Psoas muscle (tissue), 8 donors: Measurements from ENCODE around the gene CKMT1B. TPM values are rescaled to one million over a fixed set of nuclear protein-coding genes. Genes with fewer than 3 reads are reported as not detected.
"Not testable (repeated sequence)": the region's sequence is repeated elsewhere in the genome, so short reads cannot be mapped to it uniquely, and the experiment has no call there.

Experiments used
- ATAC-seq, 4 donors: fragments of 200-7000 bp; cut with Tn5 transposase; one replicate each; pipeline ENCODE4 v1.9.1; 2020; ENCODE audit warnings: moderate library complexity in 3 of 4, mild to moderate bottlenecking in 2 of 4
- DNase-seq, 2 donors: peaks; one replicate each; pipeline ENCODE4 v3.0.0-alpha.2; 2020
- H3K27ac ChIP-seq: fragments of 200-600 bp; one replicate; pipeline ENCODE4 v1.8.0; 2022
- H3K27me3 ChIP-seq, 3 donors: fragments of 200-600 bp in 1 of 3; one replicate each; pipeline versions ENCODE4 v1.6.1 to v1.8.0; 2013 to 2022; ENCODE audit warnings: low read length in 2 of 3, mild to moderate bottlenecking in 2 of 3, moderate library complexity in 1 of 3; ENCODE audit not compliant: insufficient read depth in 3 of 3
- H3K36me3 ChIP-seq, 2 donors: fragments of 200-600 bp in 1 of 2; one replicate each; pipeline versions ENCODE4 v1.6.1 to v1.8.0; 2013 to 2022; ENCODE audit warnings: low read depth in 1 of 2, mild to moderate bottlenecking in 1 of 2, moderate library complexity in 1 of 2; ENCODE audit not compliant: insufficient read depth in 1 of 2
- H3K4me1 ChIP-seq: fragments of 200-600 bp; one replicate; pipeline ENCODE4 v1.8.0; 2022
- H3K4me3 ChIP-seq: fragments of 200-600 bp; one replicate; pipeline ENCODE4 v1.8.0; 2022; ENCODE audit warnings: mild to moderate bottlenecking
- H3K9me3 ChIP-seq: fragments of 200-600 bp; one replicate; pipeline ENCODE4 v1.8.0; 2022
- WGBS, 3 donors: extraction: QIAGEN DNeasy Blood & Tissue Kit; methylation state at CpG; one replicate each; pipeline versions ENCODE4 v1.1.6 to v1.1.7; 2013; 5-methylcytosine and 5-hydroxymethylcytosine counted together
- intact Hi-C, 2 donors: fragments of 100-400 bp; cut with DNase I; formaldehyde crosslinking; loops; one replicate each; pipeline versions ENCODE4 v1.11.0 to v1.14.2; 2022
- polyA plus RNA-seq, 3 donors: library from polyadenylated mRNA; stranded (reverse); fragments of 200-250 nt; gene quantifications; one replicate each; pipeline ENCODE4 v1.2.3, GENCODE V29; 2013
- total RNA-seq, 4 donors: library from RNA; stranded (reverse); fragmentation: NEBNext Ultra II Directional in 2 of 4; extraction: Animal tissue kit (Norgen Biotek cat#: 25700) in 2 of 4; gene quantifications; one replicate each; pipeline versions ENCODE4 v1.2.1 to v1.2.4, GENCODE V29; 2021 to 2023
- TF ChIP-seq, protein P1 (sequence below): fragments of 200-600 bp; IDR thresholded peaks from one replicate; pipeline ENCODE4 v1.8.0; 2022; ENCODE audit warnings: antibody characterized with exemption
- donor health status: healthy with polysubstance abuse.
- donor health status: DM: no; HTN: no; CAD: no; lungs with moderate emphysema.
- donor health status: Bipolar disorder and iron deficiency.
- donor health status: healthy.
- donor health status: DM: yes; HTN: yes; CAD: no.
- donor health status: DM: no; HTN: no; CAD: no.
- donor health status: DM: no; HTN: no; CAD: no.
- donor health status: DM: yes; HTN: yes; CAD: no.

The CKMT1B gene
- total and polyA plus RNA-seq, 7 donors: 0.10 to 0.21 (median 0.14) TPM; not detected in 4

DNA sequence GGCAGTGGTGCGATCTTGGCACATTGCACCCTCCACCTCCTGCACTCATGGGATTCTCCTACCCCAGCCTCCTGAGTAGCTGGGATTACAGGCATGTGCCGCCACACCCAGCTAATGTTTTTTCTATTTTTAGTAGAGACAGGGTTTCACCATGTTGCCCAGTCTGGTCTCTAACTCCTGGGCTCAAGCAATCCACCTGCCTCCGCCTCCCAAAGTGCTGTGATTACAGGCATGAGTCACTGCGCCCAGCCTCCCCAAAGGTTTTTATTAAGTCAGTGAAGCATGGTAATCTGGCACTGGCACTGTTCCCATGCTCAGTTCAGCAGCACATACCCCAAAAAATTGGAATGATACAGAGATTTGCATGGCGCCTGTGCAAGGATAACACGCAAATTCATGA lies 8.4 kb downstream of the CKMT1B start:
- H3K36me3 ChIP-seq, H3K4me1 ChIP-seq, H3K4me3 ChIP-seq, intact Hi-C loops, H3K9me3 ChIP-seq, H3K27ac ChIP-seq: not testable (repeated sequence)
- WGBS, 3 donors: 23 to 45% (median 32%) methylated on average over 6 of the region's 6 CpGs
- ATAC-seq: peak in 3 of 4 donors; percentile 39 to 58 (median 47)
- peak in 1 of 2 donors; percentile 54 for DNase-seq
- H3K27me3 ChIP-seq: peaks cover 0 to 14% (median 3%) of the 10 kb centered on the region in 3 donors

- ATAC-seq, intact Hi-C loops: not testable (repeated sequence)
These were observed 23.9 kb downstream of the CKMT1B start for GRCh38 chr15:43617750-43618149.

DNA sequence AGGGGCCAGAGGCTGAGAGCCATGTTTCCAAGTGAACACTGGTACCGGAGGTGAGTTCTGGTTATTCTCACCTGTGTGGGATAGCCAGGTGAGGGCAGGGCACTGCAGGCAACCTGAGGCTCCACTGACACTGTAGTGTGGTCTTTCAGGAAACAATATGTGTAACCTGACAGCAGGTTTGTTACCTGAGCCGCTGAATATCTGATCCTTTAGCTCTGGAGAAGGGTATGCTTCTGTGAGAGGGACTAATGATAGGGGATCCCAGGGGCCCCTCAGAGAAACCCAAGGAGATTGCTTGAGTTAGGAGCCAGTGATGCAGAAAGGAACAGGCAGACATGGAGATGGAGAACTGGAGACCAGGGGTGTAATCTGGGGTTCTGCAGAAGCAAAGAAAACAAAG lies 24.9 kb downstream of the CKMT1B start, which contains the start of gene STRC:
STRC (minus strand) TSS at position 101 of the 400 bp plus-strand sequence; CDS start at position 23, 78 bp downstream.
- WGBS, 3 donors: no CpG with 5 or more reads among the region's 2 CpGs
- H3K27ac ChIP-seq, DNase-seq, H3K36me3 ChIP-seq, H3K9me3 ChIP-seq, intact Hi-C loops, ATAC-seq, H3K4me1 ChIP-seq, H3K4me3 ChIP-seq: not testable (repeated sequence)
- H3K27me3 ChIP-seq: peaks cover 0 to 13% (median 3%) of the 10 kb centered on the region in 3 donors

More at GRCh38 chr15:43617750-43618149, 23.9 kb downstream of the CKMT1B start:
- not testable (repeated sequence) for H3K4me3 ChIP-seq, H3K4me1 ChIP-seq, H3K9me3 ChIP-seq, H3K27ac ChIP-seq, H3K36me3 ChIP-seq, DNase-seq
- peaks cover 0 to 13% (median 3%) of the 10 kb centered on the region in 3 donors for H3K27me3 ChIP-seq
- WGBS, 3 donors: 52 to 64% (median 57%) methylated on average over 3 of the region's 8 CpGs

DNA sequence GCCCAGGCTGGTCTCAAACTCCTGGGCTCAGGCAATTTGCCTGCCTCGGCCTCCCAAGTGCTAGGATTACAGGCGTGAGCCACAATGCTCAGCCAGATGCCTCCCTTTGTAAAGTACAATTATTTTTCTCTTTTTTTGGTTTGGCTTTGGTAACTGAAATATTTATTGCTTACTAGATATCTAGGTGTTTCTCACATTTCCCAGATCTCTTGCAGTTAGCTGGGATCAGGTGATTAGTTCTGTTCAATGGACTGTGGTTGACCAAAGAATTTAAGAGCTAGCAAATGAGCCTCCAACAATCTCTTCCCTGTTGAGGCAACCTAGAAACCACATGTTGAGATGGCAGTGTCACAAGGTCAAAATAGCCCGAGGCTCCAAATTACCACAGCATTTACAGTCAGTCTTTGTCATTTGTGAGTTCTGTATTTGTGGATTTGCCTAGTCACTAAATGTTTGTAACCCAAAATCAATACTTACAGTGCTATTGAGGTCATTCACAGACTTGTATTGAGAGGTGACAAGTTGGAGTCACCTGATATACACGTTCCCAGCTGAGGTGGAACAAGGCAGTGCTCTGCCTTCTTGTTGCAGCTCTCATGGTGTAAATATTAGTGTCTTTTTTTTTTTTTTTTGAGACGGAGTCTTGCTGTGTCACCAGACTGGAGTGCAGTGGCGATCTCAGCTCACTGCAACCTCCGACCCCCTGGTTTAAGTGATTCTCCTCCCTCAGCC lies 28.4 kb downstream of the CKMT1B start:
- intact Hi-C loops, ATAC-seq, H3K27ac ChIP-seq, H3K9me3 ChIP-seq, H3K4me1 ChIP-seq, DNase-seq, H3K36me3 ChIP-seq, H3K4me3 ChIP-seq: not testable (repeated sequence)
- H3K27me3 ChIP-seq: peaks cover 0 to 13% (median 3%) of the 10 kb centered on the region in 3 donors
- 56 to 59% (median 56%) methylated on average over 4 to 5 of the region's 7 CpGs for WGBS, 3 donors

GRCh38 chr15:43625106-43625505 lies 31.3 kb downstream of the CKMT1B start:
- H3K4me3 ChIP-seq: no peak overlapping the region
- TF ChIP-seq, protein P1, sequence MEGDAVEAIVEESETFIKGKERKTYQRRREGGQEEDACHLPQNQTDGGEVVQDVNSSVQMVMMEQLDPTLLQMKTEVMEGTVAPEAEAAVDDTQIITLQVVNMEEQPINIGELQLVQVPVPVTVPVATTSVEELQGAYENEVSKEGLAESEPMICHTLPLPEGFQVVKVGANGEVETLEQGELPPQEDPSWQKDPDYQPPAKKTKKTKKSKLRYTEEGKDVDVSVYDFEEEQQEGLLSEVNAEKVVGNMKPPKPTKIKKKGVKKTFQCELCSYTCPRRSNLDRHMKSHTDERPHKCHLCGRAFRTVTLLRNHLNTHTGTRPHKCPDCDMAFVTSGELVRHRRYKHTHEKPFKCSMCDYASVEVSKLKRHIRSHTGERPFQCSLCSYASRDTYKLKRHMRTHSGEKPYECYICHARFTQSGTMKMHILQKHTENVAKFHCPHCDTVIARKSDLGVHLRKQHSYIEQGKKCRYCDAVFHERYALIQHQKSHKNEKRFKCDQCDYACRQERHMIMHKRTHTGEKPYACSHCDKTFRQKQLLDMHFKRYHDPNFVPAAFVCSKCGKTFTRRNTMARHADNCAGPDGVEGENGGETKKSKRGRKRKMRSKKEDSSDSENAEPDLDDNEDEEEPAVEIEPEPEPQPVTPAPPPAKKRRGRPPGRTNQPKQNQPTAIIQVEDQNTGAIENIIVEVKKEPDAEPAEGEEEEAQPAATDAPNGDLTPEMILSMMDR: no peak
- peaks cover 0 to 8% (median 0%) of the 10 kb centered on the region in 3 donors for H3K27me3 ChIP-seq
- ATAC-seq (no peak), DNase-seq (no peak)
- H3K27ac ChIP-seq: no peak overlapping the region
- H3K9me3 ChIP-seq: no peaks in the 10 kb centered on the region
- H3K4me1 ChIP-seq: no peaks in the 10 kb centered on the region
- intact Hi-C loops: no loop called here
- WGBS, 3 donors: 20 to 23% (median 22%) methylated on average over 5 of the region's 5 CpGs
- no peaks in the 10 kb centered on the region for H3K36me3 ChIP-seq

DNA sequence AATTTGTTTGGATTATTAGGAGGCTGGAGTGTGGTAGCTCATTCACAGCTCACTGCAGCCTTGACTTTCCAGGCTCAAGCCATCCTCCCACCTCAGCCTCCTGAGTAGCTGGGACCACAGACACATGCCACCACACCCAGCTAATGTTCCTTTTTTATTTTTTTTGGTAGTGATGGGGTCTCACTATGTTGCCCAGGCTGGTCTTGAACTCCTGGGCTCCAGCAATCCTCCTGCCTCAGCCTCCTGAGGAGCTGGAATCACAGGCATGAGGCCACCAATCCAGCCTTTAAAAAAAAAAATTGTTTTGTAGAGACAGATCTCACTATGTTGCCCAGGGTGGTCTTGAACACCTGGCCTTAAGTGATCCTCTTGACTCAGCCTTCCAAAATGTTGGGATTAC lies 33.1 kb downstream of the CKMT1B start:
- intact Hi-C loops, DNase-seq, H3K9me3 ChIP-seq, H3K27me3 ChIP-seq, H3K36me3 ChIP-seq, ATAC-seq, H3K27ac ChIP-seq, H3K4me3 ChIP-seq, H3K4me1 ChIP-seq: not testable (repeated sequence)

GRCh38 chr15:43638464-43639204 lies 44.8 kb downstream of the CKMT1B start:
- WGBS, 3 donors: 76 to 85% (median 81%) methylated on average over 8 of the region's 8 CpGs
- ATAC-seq, H3K36me3 ChIP-seq, H3K4me3 ChIP-seq, H3K27me3 ChIP-seq, intact Hi-C loops, H3K9me3 ChIP-seq, DNase-seq, H3K27ac ChIP-seq, H3K4me1 ChIP-seq: not testable (repeated sequence)

Other genes with a start within 250 kb of the CKMT1B start
- 10 to 100 TPM; 18.5 to 26.2 (median 21.9) TPM for gene ZSCAN29, start 223.0 kb upstream of the CKMT1B start, total RNA-seq
- 10 to 100 TPM in 1 of 3 donors, 1 to 10 TPM in 2; 5.7 to 31.5 (median 7.2) TPM for gene ZSCAN29, start 223.0 kb upstream of the CKMT1B start, polyA plus RNA-seq
- 10 to 100 TPM; 12.8 to 21.0 (median 19.2) TPM for gene TUBGCP4, start 222.9 kb upstream of the CKMT1B start, total RNA-seq
- gene TUBGCP4, start 222.9 kb upstream of the CKMT1B start, polyA plus RNA-seq: 10 to 100 TPM in 2 of 3 donors, 1 to 10 TPM in 1; 6.1 to 12.1 (median 11.9) TPM
- gene TP53BP1, start 100.9 kb upstream of the CKMT1B start, total RNA-seq: 10 to 100 TPM; 11.6 to 31.3 (median 24.2) TPM
- 10 to 100 TPM in 2 of 3 donors, 1 to 10 TPM in 1; 7.4 to 13.9 (median 12.8) TPM for gene TP53BP1, start 100.9 kb upstream of the CKMT1B start, polyA plus RNA-seq
- 10 to 100 TPM in 1 of 4 donors, 1 to 10 TPM in 3; 2.7 to 25.1 (median 7.9) TPM for gene MAP1A, start 76.4 kb upstream of the CKMT1B start, total RNA-seq
- 1 to 10 TPM in 2 of 3 donors, under 1 TPM in 1; 0.63 to 1.7 (median 1.3) TPM for gene MAP1A, start 76.4 kb upstream of the CKMT1B start, polyA plus RNA-seq
- gene PPIP5K1, start 3.8 kb upstream of the CKMT1B start, total RNA-seq: 10 to 100 TPM; 19.3 to 37.3 (median 27.9) TPM
- gene PPIP5K1, start 3.8 kb upstream of the CKMT1B start, polyA plus RNA-seq: 10 to 100 TPM in 1 of 3 donors, 1 to 10 TPM in 2; 4.5 to 14.2 (median 5.2) TPM
- under 1 TPM in 3 of 4 donors, not detected in 1; 0.08 to 0.62 (median 0.20) TPM for gene STRC, start 24.8 kb downstream of the CKMT1B start, total RNA-seq
- gene STRC, start 24.8 kb downstream of the CKMT1B start, polyA plus RNA-seq: under 1 TPM in 2 of 3 donors, not detected in 1; 0.10 to 0.31 TPM
- 1 to 10 TPM in 3 of 4 donors, under 1 TPM in 1; 0.87 to 1.4 (median 1.2) TPM for gene CATSPER2, start 54.8 kb downstream of the CKMT1B start, total RNA-seq
- gene CATSPER2, start 54.8 kb downstream of the CKMT1B start, polyA plus RNA-seq: 1 to 10 TPM in 2 of 3 donors, under 1 TPM in 1; 0.80 to 3.2 (median 3.1) TPM
- gene CKMT1A, start 99.8 kb downstream of the CKMT1B start, total RNA-seq: not detected
- under 1 TPM; 0.03 to 0.14 (median 0.12) TPM for gene CKMT1A, start 99.8 kb downstream of the CKMT1B start, polyA plus RNA-seq
- 10 to 100 TPM; 49.5 to 81.9 (median 66.7) TPM for gene PDIA3, start 152.4 kb downstream of the CKMT1B start, total RNA-seq
- 10 to 100 TPM; 48.0 to 89.0 (median 50.0) TPM for gene PDIA3, start 152.4 kb downstream of the CKMT1B start, polyA plus RNA-seq
- 1 to 10 TPM; 1.3 to 8.5 (median 2.3) TPM for gene ELL3, start 182.9 kb downstream of the CKMT1B start, total RNA-seq
- gene ELL3, start 182.9 kb downstream of the CKMT1B start, polyA plus RNA-seq: 1 to 10 TPM; 1.5 to 4.6 (median 4.1) TPM
- 1,000 to 10,000 TPM in 1 of 4 donors, 100 to 1,000 TPM in 3; 471 to 1,023 (median 623) TPM for gene SERF2, start 198.3 kb downstream of the CKMT1B start, total RNA-seq
- gene SERF2, start 198.3 kb downstream of the CKMT1B start, polyA plus RNA-seq: 1,000 to 10,000 TPM; 1,091 to 1,648 (median 1,147) TPM
- gene SERINC4, start 206.2 kb downstream of the CKMT1B start, total RNA-seq: under 1 TPM; 0.18 to 0.30 (median 0.21) TPM
- gene SERINC4, start 206.2 kb downstream of the CKMT1B start, polyA plus RNA-seq: under 1 TPM; 0.15 to 0.93 (median 0.57) TPM
- gene HYPK, start 206.6 kb downstream of the CKMT1B start, total RNA-seq: 10 to 100 TPM; 17.7 to 28.0 (median 18.9) TPM
- gene HYPK, start 206.6 kb downstream of the CKMT1B start, polyA plus RNA-seq: 10 to 100 TPM in 2 of 3 donors, under 1 TPM in 1; 0.77 to 36.5 (median 26.4) TPM
- gene MFAP1, start 230.7 kb downstream of the CKMT1B start, total RNA-seq: 10 to 100 TPM; 18.0 to 21.4 (median 20.7) TPM
- gene MFAP1, start 230.7 kb downstream of the CKMT1B start, polyA plus RNA-seq: 10 to 100 TPM; 17.2 to 31.4 (median 23.5) TPM
- gene WDR76, start 233.0 kb downstream of the CKMT1B start, total RNA-seq: under 1 TPM; 0.47 to 0.88 (median 0.75) TPM
- under 1 TPM; 0.34 to 0.70 (median 0.59) TPM for gene WDR76, start 233.0 kb downstream of the CKMT1B start, polyA plus RNA-seq